Chondrocyte (in vitro differentiated cells): ENCODE results near the gene TMEM164. TPM values are rescaled to one million over a fixed set of nuclear protein-coding genes. Genes with fewer than 3 reads are reported as not detected.

ENCODE experiments used
- DNase-seq: peaks from one replicate; pipeline ENCODE4 v3.0.0; 2021; ENCODE audit warnings: mixed read lengths, low spot score
- H3K27ac Mint-ChIP-seq: one replicate; pipeline ENCODE4 v1.8.0; 2021; ENCODE audit warnings: mild to moderate bottlenecking, moderate library complexity, mixed read lengths; ENCODE audit not compliant: unreplicated experiment
- H3K27me3 Mint-ChIP-seq: 2 replicates; pipeline ENCODE4 v1.8.0; 2021; ENCODE audit warnings: low read depth, mixed read lengths
- H3K36me3 Mint-ChIP-seq: 2 replicates; pipeline ENCODE4 v1.8.0; 2021; ENCODE audit warnings: low read depth, mixed read lengths
- H3K4me1 Mint-ChIP-seq: 2 replicates; pipeline ENCODE4 v1.8.0; 2021; ENCODE audit warnings: low read depth, mild to moderate bottlenecking, mixed read lengths
- H3K4me3 Mint-ChIP-seq: one replicate; pipeline ENCODE4 v1.8.0; 2021; ENCODE audit warnings: mild to moderate bottlenecking, moderate library complexity, mixed read lengths; ENCODE audit not compliant: unreplicated experiment
- H3K9me3 Mint-ChIP-seq: 2 replicates; pipeline ENCODE4 v1.8.0; 2021; ENCODE audit warnings: low read depth, mixed read lengths
- CTCF ChIP-seq: fragments of 200-600 bp; sonication (generic); IDR thresholded peaks from 2 replicates; pipeline ENCODE4 v1.5.0; 2021; ENCODE audit warnings: antibody characterized with exemption, mild to moderate bottlenecking, moderate library complexity
- total RNA-seq: library from RNA; stranded (reverse); gene quantifications from 3 replicates; pipeline ENCODE4 v1.2.1, GENCODE V29; 2021

TMEM164 gene
- total RNA-seq, 1 donor from 2014 or later, result 11.8 TPM

- H3K4me1 Mint-ChIP-seq, result peaks cover 6% of the 10 kb centered on the region
Observed at GRCh38 chrX:110043506-110043905, 40.6 kb downstream of the TMEM164 start.

GRCh38 chrX:110044346-110045249, 41.7 kb downstream of the TMEM164 start:
- DNase-seq, result no peak
- Mint-ChIP-seq H3K27ac (no peak overlapping the region), H3K4me1 (peaks cover 6% of the 10 kb centered on the region), H3K36me3 (no peaks in the 10 kb centered on the region), H3K4me3 (no peak overlapping the region), H3K9me3 (no peaks in the 10 kb centered on the region), H3K27me3 (no peaks in the 10 kb centered on the region)
- no peak for TF ChIP-seq CTCF

More at GRCh38 chrX:110043506-110043905, 40.6 kb downstream of the TMEM164 start:
- Mint-ChIP-seq H3K36me3 (no peaks in the 10 kb centered on the region), H3K27ac (no peak overlapping the region), H3K9me3 (no peaks in the 10 kb centered on the region), H3K27me3 (no peaks in the 10 kb centered on the region), H3K4me3 (no peak overlapping the region)
- no peak for DNase-seq
- TF ChIP-seq CTCF, result no peak

- DNase-seq, result no peak
- Mint-ChIP-seq H3K9me3 (no peaks in the 10 kb centered on the region), H3K4me1 (peaks cover 6% of the 10 kb centered on the region), H3K27me3 (no peaks in the 10 kb centered on the region), H3K36me3 (no peaks in the 10 kb centered on the region), H3K27ac (no peak overlapping the region), H3K4me3 (no peak overlapping the region)
- TF ChIP-seq CTCF, result no peak
Observed at GRCh38 chrX:110045421-110045820, 42.5 kb downstream of the TMEM164 start.

GRCh38 chrX:110046001-110046400, 43.1 kb downstream of the TMEM164 start:
- peaks cover 6% of the 10 kb centered on the region for H3K4me1 Mint-ChIP-seq
- H3K36me3 Mint-ChIP-seq, result no peaks in the 10 kb centered on the region
- H3K4me3 Mint-ChIP-seq, result no peak overlapping the region
- DNase-seq, result no peak
- no peaks in the 10 kb centered on the region for H3K27me3 Mint-ChIP-seq
- no peak overlapping the region for H3K27ac Mint-ChIP-seq
- H3K9me3 Mint-ChIP-seq, result no peaks in the 10 kb centered on the region
- TF ChIP-seq CTCF, result no peak

- H3K36me3 Mint-ChIP-seq, result no peaks in the 10 kb centered on the region
- H3K9me3 Mint-ChIP-seq, result no peaks in the 10 kb centered on the region
- peaks cover 6% of the 10 kb centered on the region for H3K4me1 Mint-ChIP-seq
- no peak overlapping the region for H3K27ac Mint-ChIP-seq
- no peaks in the 10 kb centered on the region for H3K27me3 Mint-ChIP-seq
- H3K4me3 Mint-ChIP-seq, result no peak overlapping the region
- no peak for DNase-seq
- no peak for TF ChIP-seq CTCF
Observed at GRCh38 chrX:110046971-110047370, 44.1 kb downstream of the TMEM164 start.
